ENCODE data around the gene LHX3. TPM values are rescaled to one million over a fixed set of nuclear protein-coding genes. Genes with fewer than 3 reads are reported as not detected.

Gene LHX3
- total RNA-seq, 1 donor from 2014 or later: not detected

DNA sequence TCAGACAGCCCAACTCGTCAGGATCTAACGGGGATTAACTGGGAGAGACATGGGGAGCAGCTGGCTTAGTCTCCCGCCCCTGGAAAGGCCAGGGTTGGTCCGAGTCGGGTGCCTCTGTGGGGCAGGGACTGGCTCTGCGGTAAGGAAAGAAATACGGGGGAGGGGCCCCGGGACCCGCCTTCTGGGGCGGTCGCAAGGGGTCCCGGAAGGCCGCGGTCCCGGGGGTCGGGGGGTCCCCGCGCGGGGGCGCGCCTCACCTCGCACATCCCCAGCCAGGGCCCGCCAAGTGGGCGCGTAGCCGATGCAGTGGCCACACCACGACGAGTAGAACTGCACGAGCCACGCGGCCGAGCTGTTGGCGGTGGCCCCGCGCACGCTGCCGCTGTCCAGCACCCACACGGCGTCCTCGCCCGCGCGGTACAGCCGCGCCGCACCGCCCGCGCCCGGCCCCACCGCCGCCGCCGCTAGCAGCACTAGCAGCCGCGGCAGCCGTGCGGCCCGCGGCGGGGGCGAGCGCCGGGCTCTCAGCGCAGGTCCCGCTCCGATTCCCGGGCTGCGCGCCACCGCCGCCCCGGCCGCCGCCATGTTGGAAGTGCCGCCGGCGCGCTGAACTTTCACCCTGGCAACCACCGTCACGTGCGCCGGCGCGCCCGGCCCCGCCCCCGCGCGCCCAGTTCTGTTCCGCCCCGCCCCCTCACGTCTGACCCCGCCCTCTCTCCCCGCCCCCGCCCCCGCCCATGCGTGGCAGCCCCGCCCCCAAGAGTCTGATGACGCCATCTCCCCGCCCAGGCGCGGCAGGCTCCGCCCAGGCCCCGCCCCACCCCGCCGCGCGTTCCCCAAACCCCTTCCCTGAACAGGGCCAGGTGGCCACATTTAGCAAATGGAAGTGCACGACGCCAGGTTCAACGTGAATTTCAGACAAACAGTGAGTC is 40.6 kb upstream of the LHX3 start, which contains the start of gene QSOX2:
TSS of gene QSOX2 (minus strand) at position 594 of the 932 bp plus-strand sequence. CDS start at position 585, 9 bp downstream.
- peak within 1 kb of the TSS; percentile 89 for H3K4me2 ChIP-seq (ENCODE audit: low read length)
- peak within 1 kb of the TSS; percentile 76 for H3K9ac ChIP-seq (ENCODE audit: low read length)
- peak within 1 kb of the TSS; percentile 93 for H3K4me3 Mint-ChIP-seq (ENCODE audit: unreplicated experiment)
- H3K79me2 ChIP-seq (ENCODE audit: insufficient read depth, low read length): peaks cover 28% of the 10 kb centered on the region
- H2AFZ ChIP-seq (ENCODE audit: low read depth, low read length): peak within 1 kb of the TSS; percentile 47
- peaks cover 47% of the 10 kb centered on the region for H4K20me1 ChIP-seq (ENCODE audit: insufficient read depth, low read length)
- no peak within 1 kb of the TSS for H3K27ac ChIP-seq (ENCODE audit: low read depth, low read length)
- DNase-seq (ENCODE audit: low read depth): peak; percentile 29
- peak within 1 kb of the TSS; percentile 88 for H3K27ac Mint-ChIP-seq (ENCODE audit: unreplicated experiment)
- H3K36me3 ChIP-seq (ENCODE audit: insufficient read depth, low read length): no peaks in the 10 kb centered on the region
- peaks cover 15% of the 10 kb centered on the region for H3K4me1 ChIP-seq (ENCODE audit: insufficient read depth, low read length)
- no peaks in the 10 kb centered on the region for H3K9me3 ChIP-seq (ENCODE audit: insufficient read depth, low read depth, low read length)
- no peaks in the 10 kb centered on the region for H3K9me3 Mint-ChIP-seq (ENCODE audit: unreplicated experiment)
- peaks cover 21% of the 10 kb centered on the region for H3K4me1 Mint-ChIP-seq (ENCODE audit: low read depth, unreplicated experiment)
- H3K36me3 Mint-ChIP-seq (ENCODE audit: low read depth, unreplicated experiment): peaks cover 3% of the 10 kb centered on the region
- H3K4me3 ChIP-seq (ENCODE audit: insufficient read depth, low read depth, low read length): peak within 1 kb of the TSS; percentile 80
- TF ChIP-seq, protein P1, sequence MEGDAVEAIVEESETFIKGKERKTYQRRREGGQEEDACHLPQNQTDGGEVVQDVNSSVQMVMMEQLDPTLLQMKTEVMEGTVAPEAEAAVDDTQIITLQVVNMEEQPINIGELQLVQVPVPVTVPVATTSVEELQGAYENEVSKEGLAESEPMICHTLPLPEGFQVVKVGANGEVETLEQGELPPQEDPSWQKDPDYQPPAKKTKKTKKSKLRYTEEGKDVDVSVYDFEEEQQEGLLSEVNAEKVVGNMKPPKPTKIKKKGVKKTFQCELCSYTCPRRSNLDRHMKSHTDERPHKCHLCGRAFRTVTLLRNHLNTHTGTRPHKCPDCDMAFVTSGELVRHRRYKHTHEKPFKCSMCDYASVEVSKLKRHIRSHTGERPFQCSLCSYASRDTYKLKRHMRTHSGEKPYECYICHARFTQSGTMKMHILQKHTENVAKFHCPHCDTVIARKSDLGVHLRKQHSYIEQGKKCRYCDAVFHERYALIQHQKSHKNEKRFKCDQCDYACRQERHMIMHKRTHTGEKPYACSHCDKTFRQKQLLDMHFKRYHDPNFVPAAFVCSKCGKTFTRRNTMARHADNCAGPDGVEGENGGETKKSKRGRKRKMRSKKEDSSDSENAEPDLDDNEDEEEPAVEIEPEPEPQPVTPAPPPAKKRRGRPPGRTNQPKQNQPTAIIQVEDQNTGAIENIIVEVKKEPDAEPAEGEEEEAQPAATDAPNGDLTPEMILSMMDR (IDR thresholded peaks at IDR 0.05; ENCODE audit: insufficient read depth, low read depth, low read length): no peak
- FAIRE-seq: no peak
- H3K27me3 ChIP-seq (ENCODE audit: insufficient read depth, low read length): peaks cover 12% of the 10 kb centered on the region
- H3K27me3 Mint-ChIP-seq (ENCODE audit: low read depth, unreplicated experiment): peaks cover 21% of the 10 kb centered on the region

DNA sequence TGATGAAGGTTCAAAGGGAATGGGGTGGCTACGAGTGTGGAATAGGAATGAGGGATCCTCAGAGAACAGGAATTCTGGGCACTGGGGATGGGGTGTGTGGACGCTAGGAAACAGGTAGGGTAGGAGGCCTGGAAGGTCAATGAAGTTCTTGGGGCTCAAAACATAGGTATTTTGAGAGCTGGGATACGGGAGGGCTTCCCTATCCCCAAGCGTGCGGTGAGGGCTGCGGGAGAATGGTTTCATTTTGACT is 40.0 kb upstream of the LHX3 start:
- H2AFZ ChIP-seq (ENCODE audit: low read depth, low read length): peak overlapping the region; percentile 47
- peaks cover 10% of the 10 kb centered on the region for H3K27me3 ChIP-seq (ENCODE audit: insufficient read depth, low read length)
- H3K27ac ChIP-seq (ENCODE audit: low read depth, low read length): no peak overlapping the region
- peaks cover 53% of the 10 kb centered on the region for H4K20me1 ChIP-seq (ENCODE audit: insufficient read depth, low read length)
- H3K9ac ChIP-seq (ENCODE audit: low read length): peak overlapping the region; percentile 76
- H3K79me2 ChIP-seq (ENCODE audit: insufficient read depth, low read length): peaks cover 34% of the 10 kb centered on the region
- H3K27me3 Mint-ChIP-seq (ENCODE audit: low read depth, unreplicated experiment): peaks cover 18% of the 10 kb centered on the region
- peak overlapping the region; percentile 89 for H3K4me2 ChIP-seq (ENCODE audit: low read length)
- H3K4me1 ChIP-seq (ENCODE audit: insufficient read depth, low read length): peaks cover 15% of the 10 kb centered on the region
- FAIRE-seq (no peak), DNase-seq (ENCODE audit: low read depth) (no peak)
- no peak for TF ChIP-seq EZH2 (IDR thresholded peaks at IDR 0.05; ENCODE audit: insufficient read depth, low read length)
- H3K9me3 ChIP-seq (ENCODE audit: insufficient read depth, low read depth, low read length): no peaks in the 10 kb centered on the region
- H3K27ac Mint-ChIP-seq (ENCODE audit: unreplicated experiment): peak overlapping the region; percentile 88
- H3K36me3 Mint-ChIP-seq (ENCODE audit: low read depth, unreplicated experiment): peaks cover 3% of the 10 kb centered on the region
- H3K4me1 Mint-ChIP-seq (ENCODE audit: low read depth, unreplicated experiment): peaks cover 21% of the 10 kb centered on the region
- H3K9me3 Mint-ChIP-seq (ENCODE audit: unreplicated experiment): no peaks in the 10 kb centered on the region
- peak overlapping the region; percentile 93 for H3K4me3 Mint-ChIP-seq (ENCODE audit: unreplicated experiment)
- peak overlapping the region; percentile 80 for H3K4me3 ChIP-seq (ENCODE audit: insufficient read depth, low read depth, low read length)
- H3K36me3 ChIP-seq (ENCODE audit: insufficient read depth, low read length): no peaks in the 10 kb centered on the region

DNA sequence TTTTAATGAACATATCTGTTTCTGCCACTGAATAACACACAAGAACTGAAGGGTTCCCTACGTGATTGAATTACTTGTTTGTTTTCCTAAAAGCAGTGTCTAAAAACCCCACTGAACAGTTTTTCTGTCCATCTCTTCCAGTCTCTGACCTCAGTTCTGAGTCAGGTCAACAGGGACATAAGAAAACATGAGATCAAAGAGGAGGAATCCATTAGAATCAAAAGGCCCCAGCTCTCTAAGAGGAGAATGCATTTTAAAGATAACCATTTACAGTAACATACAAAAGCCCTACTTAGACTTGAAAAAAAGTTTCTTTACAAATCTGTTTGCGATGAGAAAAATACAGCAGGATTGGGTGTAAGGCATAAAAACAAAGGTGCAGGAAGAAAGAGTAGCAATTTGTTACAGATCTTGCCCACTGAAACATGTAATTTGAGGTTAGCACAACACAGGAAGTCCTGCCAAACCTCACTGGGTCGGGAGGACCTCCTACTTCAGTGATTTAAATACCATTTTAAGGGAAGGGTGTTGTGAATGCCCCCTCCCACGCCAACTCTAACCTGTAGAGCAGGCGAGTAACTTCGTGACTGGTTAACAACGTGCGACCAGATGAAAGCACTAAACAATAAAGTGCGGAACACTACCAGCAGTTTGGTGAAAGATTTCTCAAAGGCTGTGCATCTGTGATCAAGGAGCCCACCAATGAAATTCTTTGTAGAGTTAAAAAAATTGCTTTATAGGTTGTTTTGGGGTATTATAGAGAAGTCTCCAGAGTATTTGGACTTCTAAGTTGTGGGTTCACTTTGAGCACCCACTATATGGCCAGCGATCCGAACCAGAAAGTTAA is 39.4 kb upstream of the LHX3 start:
- peaks cover 3% of the 10 kb centered on the region for H3K36me3 Mint-ChIP-seq (ENCODE audit: low read depth, unreplicated experiment)
- Histone ChIP-seq H4K20me1 (ENCODE audit: insufficient read depth, low read length) (peaks cover 58% of the 10 kb centered on the region), H3K9ac (ENCODE audit: low read length) (peak overlapping the region; percentile 76), H2AFZ (ENCODE audit: low read depth, low read length) (no peak overlapping the region), H3K27me3 (ENCODE audit: insufficient read depth, low read length) (peaks cover 10% of the 10 kb centered on the region), H3K27ac (ENCODE audit: low read depth, low read length) (no peak overlapping the region), H3K79me2 (ENCODE audit: insufficient read depth, low read length) (peaks cover 38% of the 10 kb centered on the region), H3K4me1 (ENCODE audit: insufficient read depth, low read length) (peaks cover 15% of the 10 kb centered on the region), H3K36me3 (ENCODE audit: insufficient read depth, low read length) (no peaks in the 10 kb centered on the region), H3K4me2 (ENCODE audit: low read length) (peak overlapping the region; percentile 89), H3K4me3 (ENCODE audit: insufficient read depth, low read depth, low read length) (peak overlapping the region; percentile 80), H3K9me3 (ENCODE audit: insufficient read depth, low read depth, low read length) (no peaks in the 10 kb centered on the region)
- H3K27ac Mint-ChIP-seq (ENCODE audit: unreplicated experiment): peak overlapping the region; percentile 88
- FAIRE-seq (no peak), DNase-seq (ENCODE audit: low read depth) (peak; percentile 24)
- TF ChIP-seq, protein P1 (IDR thresholded peaks at IDR 0.05; ENCODE audit: insufficient read depth, low read depth, low read length): no peak
- no peak for TF ChIP-seq EZH2 (IDR thresholded peaks at IDR 0.05; ENCODE audit: insufficient read depth, low read length)
- H3K4me3 Mint-ChIP-seq (ENCODE audit: unreplicated experiment): peak overlapping the region; percentile 93
- peaks cover 14% of the 10 kb centered on the region for H3K27me3 Mint-ChIP-seq (ENCODE audit: low read depth, unreplicated experiment)
- H3K9me3 Mint-ChIP-seq (ENCODE audit: unreplicated experiment): no peaks in the 10 kb centered on the region
- H3K4me1 Mint-ChIP-seq (ENCODE audit: low read depth, unreplicated experiment): peaks cover 21% of the 10 kb centered on the region
